ENCODE results near the gene PRRX2.

PRRX2 gene

DNA sequence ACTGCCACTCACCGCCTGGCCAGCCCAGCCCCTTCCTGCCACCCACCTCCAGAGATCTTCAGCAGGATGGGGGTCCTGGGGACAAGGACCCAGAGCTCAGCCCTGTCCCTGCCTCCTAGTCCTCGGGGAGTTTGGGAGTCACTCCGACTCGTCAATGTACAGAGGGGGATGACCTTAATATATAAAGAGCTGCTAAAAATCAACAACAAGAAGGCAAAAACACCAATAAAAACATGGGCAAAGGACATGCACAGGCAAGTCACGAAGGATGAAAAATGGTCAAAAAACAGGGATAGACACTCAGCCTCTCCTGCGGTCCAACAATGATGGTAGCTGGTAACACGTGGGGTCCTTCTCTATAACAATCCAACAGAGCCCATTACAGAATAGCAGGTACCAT lies 18.8 kb upstream of the PRRX2 start:
- Histone ChIP-seq H3K4me3 (ENCODE audit: low read depth in 1 of 2, low read length in 2 of 2) (no peak overlapping the region), H3K36me3 (ENCODE audit: control insufficient read depth in 1 of 2, insufficient read depth in 2 of 2, low read length in 2 of 2) (no peaks in the 10 kb centered on the region), H3K9me3 (ENCODE audit: control insufficient read depth in 1 of 2, low read length in 2 of 2) (no peaks in the 10 kb centered on the region), H3K27ac (ENCODE audit: low read length) (no peak overlapping the region), H3K4me1 (ENCODE audit: control insufficient read depth in 1 of 2, insufficient read depth in 2 of 2, low read length in 2 of 2) (no peaks in the 10 kb centered on the region), H3K27me3 (ENCODE audit: low read depth, low read length) (no peaks in the 10 kb centered on the region)

DNA sequence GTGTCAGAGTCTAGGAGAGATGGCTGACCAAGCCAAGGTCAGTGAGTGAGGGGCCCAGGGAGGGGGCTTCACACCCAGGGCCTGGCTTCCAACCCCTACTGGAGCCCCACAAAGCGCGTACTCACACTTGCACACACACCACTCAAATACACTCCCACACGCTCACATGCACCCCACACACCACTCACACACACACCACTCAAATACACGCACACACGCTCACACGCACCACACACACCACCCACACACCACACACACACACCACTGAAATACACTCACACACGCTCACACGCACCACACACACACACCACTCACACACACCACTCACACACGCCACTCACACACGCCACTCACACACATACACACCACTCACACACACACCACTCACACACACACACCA lies 17.8 kb upstream of the PRRX2 start:
- no peaks in the 10 kb centered on the region for H3K36me3 ChIP-seq (ENCODE audit: control insufficient read depth in 1 of 2, insufficient read depth in 2 of 2, low read length in 2 of 2)
- H3K27me3 ChIP-seq (ENCODE audit: low read depth, low read length), result no peaks in the 10 kb centered on the region
- no peaks in the 10 kb centered on the region for H3K9me3 ChIP-seq (ENCODE audit: control insufficient read depth in 1 of 2, low read length in 2 of 2)
- no peaks in the 10 kb centered on the region for H3K4me1 ChIP-seq (ENCODE audit: control insufficient read depth in 1 of 2, insufficient read depth in 2 of 2, low read length in 2 of 2)
- no peak overlapping the region for H3K27ac ChIP-seq (ENCODE audit: low read length)
- H3K4me3 ChIP-seq (ENCODE audit: low read depth in 1 of 2, low read length in 2 of 2), result no peak overlapping the region

DNA sequence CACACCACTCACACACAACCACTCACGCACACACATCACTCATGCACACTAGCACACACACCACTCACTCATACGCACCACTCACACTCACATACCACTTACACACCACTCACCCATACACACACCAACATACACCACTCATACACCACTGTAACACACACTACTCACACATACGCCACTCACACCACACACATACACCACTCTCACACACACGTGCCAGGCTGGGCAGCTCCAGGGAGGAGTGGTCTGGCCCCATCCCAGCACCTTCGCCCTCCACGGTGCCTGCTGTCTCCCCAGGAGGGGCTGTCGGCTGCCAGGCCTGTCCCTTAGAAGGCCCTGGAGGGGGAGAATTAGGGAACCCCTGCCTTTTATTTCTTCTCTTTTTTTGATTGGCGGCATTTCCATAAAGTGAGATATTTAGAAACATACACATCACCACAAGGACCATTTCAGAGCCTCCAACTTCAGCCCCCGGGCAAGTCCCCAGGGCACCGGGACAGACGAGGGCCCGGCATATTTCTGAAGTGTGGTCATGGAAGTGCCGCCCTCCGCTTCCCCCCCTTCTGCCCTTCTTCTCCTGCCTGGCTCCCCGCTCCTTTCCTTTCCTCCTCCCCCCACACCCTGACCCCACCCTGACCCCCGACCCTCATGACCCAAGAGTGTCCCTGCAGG lies 17.2 kb upstream of the PRRX2 start:
- Histone ChIP-seq H3K27ac (ENCODE audit: low read length) (no peak overlapping the region), H3K36me3 (ENCODE audit: control insufficient read depth in 1 of 2, insufficient read depth in 2 of 2, low read length in 2 of 2) (no peaks in the 10 kb centered on the region), H3K4me1 (ENCODE audit: control insufficient read depth in 1 of 2, insufficient read depth in 2 of 2, low read length in 2 of 2) (no peaks in the 10 kb centered on the region), H3K27me3 (ENCODE audit: low read depth, low read length) (no peaks in the 10 kb centered on the region), H3K4me3 (ENCODE audit: low read depth in 1 of 2, low read length in 2 of 2) (no peak overlapping the region), H3K9me3 (ENCODE audit: control insufficient read depth in 1 of 2, low read length in 2 of 2) (no peaks in the 10 kb centered on the region)

DNA sequence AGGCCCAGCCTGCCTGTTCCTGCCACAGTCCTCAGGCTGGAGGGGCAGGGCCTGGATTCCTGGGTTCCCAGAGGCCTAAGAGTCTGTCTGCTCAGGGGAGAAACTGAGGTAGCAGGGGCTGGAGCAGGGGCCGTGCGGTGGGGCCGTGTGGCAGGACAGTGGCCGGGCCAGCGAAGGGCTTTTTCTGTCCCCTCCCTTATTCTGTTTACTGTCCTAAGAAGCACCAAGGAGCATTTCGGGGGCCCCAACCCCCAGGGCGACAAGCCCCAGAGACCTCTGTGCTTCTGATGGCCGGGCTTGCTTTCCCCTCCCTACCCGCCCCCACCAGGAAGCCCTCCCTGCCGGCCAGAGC lies 16.7 kb upstream of the PRRX2 start:
- H3K36me3 ChIP-seq (ENCODE audit: control insufficient read depth in 1 of 2, insufficient read depth in 2 of 2, low read length in 2 of 2), result no peaks in the 10 kb centered on the region
- no peak overlapping the region for H3K27ac ChIP-seq (ENCODE audit: low read length)
- H3K9me3 ChIP-seq (ENCODE audit: control insufficient read depth in 1 of 2, low read length in 2 of 2), result no peaks in the 10 kb centered on the region
- H3K27me3 ChIP-seq (ENCODE audit: low read depth, low read length), result no peaks in the 10 kb centered on the region
- H3K4me1 ChIP-seq (ENCODE audit: control insufficient read depth in 1 of 2, insufficient read depth in 2 of 2, low read length in 2 of 2), result no peaks in the 10 kb centered on the region
- H3K4me3 ChIP-seq (ENCODE audit: low read depth in 1 of 2, low read length in 2 of 2), result no peak overlapping the region

DNA sequence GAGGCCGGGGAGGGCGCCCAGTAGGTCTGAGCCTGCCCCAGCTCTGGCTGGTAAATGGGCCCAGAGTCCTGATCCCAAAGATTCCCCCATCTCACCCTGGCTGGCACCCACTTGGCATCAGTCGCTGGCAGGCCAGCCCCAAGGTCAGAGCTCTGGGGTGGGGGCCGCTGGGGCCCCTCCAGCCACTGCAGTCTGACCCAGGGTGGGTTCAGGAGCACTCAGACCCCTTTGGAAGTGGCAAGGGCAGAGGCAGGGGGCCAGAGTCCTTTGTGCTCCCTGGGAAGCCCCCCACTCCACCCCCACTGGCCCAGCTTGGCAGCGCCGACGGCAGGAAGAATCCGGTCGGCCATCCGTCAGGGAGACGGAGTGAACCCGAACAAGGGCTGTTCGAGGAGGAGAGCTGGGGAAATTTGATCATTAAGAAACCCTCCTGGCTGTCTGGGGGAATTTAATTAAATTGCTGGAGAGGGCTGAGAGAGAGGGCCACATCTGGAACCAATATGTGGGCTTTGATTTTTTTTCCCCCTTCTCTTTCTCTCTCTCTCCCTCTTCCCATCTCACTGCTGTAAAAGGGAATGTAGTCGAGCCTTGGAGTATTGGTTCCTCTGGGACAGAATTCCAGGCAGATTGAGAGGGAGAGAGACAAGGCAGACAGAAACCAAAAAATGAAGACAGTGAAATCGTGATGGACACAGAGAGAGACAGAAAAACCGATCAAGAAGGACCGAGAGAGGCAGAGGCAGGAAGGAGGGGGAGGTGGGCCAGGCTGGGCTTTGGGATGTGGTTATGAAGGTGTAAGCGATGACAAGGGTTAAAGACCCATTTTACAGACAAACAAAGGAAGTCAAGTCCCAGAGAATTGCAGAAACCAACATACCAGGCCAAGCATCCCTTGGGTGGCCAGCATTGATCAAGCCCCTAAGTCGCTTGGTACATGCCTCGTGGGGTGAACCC lies 15.4 kb upstream of the PRRX2 start:
- H3K27me3 ChIP-seq (ENCODE audit: low read depth, low read length), result no peaks in the 10 kb centered on the region
- H3K36me3 ChIP-seq (ENCODE audit: control insufficient read depth in 1 of 2, insufficient read depth in 2 of 2, low read length in 2 of 2), result no peaks in the 10 kb centered on the region
- H3K4me3 ChIP-seq (ENCODE audit: low read depth in 1 of 2, low read length in 2 of 2), result no peak overlapping the region
- H3K27ac ChIP-seq (ENCODE audit: low read length), result no peak overlapping the region
- no peaks in the 10 kb centered on the region for H3K4me1 ChIP-seq (ENCODE audit: control insufficient read depth in 1 of 2, insufficient read depth in 2 of 2, low read length in 2 of 2)
- no peaks in the 10 kb centered on the region for H3K9me3 ChIP-seq (ENCODE audit: control insufficient read depth in 1 of 2, low read length in 2 of 2)

DNA sequence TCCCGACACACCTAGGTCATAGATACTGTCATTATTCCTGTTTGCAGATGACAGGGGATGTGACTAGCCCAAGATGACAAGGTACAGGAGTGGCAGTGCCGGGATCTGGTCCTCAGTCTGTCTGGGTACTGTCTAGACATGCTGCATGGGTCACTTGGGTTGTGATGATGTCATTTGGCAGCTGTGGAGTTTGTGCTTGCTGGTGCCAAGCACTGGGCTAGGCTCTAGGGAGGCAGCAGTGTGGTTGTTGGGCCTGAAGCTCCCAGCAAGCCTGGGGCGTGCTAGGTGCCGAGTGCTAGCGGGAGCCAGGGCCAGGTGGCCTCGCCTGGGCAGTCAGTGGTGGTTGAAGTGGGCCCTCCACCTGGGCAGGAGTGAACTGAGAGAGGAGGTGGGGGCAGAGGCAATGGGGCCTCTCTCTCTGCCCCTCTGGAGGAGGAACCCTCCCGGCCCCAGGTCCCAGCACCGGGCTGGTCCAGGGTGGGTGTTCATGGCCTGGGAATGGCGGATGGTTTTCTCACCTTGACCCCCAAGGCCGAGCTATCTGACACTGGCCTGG lies 14.7 kb upstream of the PRRX2 start:
- Histone ChIP-seq H3K36me3 (ENCODE audit: control insufficient read depth in 1 of 2, insufficient read depth in 2 of 2, low read length in 2 of 2) (no peaks in the 10 kb centered on the region), H3K9me3 (ENCODE audit: control insufficient read depth in 1 of 2, low read length in 2 of 2) (no peaks in the 10 kb centered on the region), H3K27ac (ENCODE audit: low read length) (no peak overlapping the region), H3K27me3 (ENCODE audit: low read depth, low read length) (no peaks in the 10 kb centered on the region), H3K4me1 (ENCODE audit: control insufficient read depth in 1 of 2, insufficient read depth in 2 of 2, low read length in 2 of 2) (no peaks in the 10 kb centered on the region), H3K4me3 (ENCODE audit: low read depth in 1 of 2, low read length in 2 of 2) (no peak overlapping the region)

DNA sequence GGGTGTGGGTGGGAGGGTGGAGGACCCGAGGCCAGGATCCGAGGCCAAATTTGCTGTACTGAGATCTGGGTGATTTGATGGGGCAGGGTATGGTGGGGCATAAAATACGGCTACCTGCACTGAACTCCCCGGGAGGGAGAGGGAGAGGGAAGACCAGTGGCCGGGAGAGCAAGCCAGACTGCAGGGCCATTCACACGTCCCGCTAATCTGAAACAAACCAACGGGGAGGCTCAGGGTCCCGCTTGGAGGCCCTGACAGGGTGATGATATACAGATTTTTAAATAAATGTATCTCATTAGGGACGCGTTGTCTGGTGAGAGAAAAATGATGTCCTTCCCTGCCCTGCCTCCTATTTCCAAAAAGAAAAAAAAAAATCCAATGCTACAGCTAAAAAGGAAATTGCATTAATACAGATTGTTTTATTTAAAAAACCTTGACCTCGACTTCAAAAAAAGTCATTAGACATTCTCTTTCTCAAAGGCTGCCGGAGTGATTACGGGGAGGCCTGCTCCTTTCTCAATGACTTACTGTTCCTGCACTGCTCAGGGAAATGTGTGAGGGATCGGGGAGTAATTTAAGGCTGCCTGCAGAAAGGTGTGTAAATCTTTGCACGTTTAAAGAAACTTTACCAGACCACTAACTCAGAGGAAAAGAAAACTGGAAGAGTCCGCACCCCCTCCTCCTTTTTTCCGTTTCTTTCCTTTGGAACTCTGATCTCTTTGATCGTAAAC lies 11.5 kb upstream of the PRRX2 start:
- Histone ChIP-seq H3K4me3 (ENCODE audit: low read depth in 1 of 2, low read length in 2 of 2) (no peak overlapping the region), H3K4me1 (ENCODE audit: control insufficient read depth in 1 of 2, insufficient read depth in 2 of 2, low read length in 2 of 2) (no peaks in the 10 kb centered on the region), H3K27me3 (ENCODE audit: low read depth, low read length) (no peaks in the 10 kb centered on the region), H3K27ac (ENCODE audit: low read length) (no peak overlapping the region), H3K36me3 (ENCODE audit: control insufficient read depth in 1 of 2, insufficient read depth in 2 of 2, low read length in 2 of 2) (no peaks in the 10 kb centered on the region), H3K9me3 (ENCODE audit: control insufficient read depth in 1 of 2, low read length in 2 of 2) (no peaks in the 10 kb centered on the region)

DNA sequence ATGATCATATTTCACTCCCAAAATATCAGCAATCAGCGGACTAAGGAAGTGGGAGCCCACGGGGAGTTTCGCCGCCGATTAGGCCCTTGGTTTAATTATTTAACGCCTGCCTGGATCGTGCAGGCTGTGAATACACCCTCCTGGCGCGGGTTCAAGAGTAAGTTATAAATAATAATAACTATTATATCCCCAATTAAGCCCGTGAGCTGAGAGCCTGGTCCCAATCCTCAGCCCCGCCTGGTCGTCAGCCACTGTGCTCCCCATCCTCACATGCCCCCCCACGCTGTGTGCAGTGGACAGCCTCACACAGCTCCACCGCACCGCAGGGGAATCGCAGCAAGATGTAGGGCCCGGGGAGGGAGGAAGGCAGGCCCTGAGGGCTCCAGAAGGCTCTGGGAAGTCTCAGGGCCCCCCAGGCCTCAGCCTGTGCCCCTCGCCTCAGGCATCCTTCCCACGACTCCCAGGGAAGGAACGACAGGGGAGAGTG lies 10.8 kb upstream of the PRRX2 start:
- Histone ChIP-seq H3K27me3 (ENCODE audit: low read depth, low read length) (no peaks in the 10 kb centered on the region), H3K27ac (ENCODE audit: low read length) (no peak overlapping the region), H3K36me3 (ENCODE audit: control insufficient read depth in 1 of 2, insufficient read depth in 2 of 2, low read length in 2 of 2) (no peaks in the 10 kb centered on the region), H3K9me3 (ENCODE audit: control insufficient read depth in 1 of 2, low read length in 2 of 2) (no peaks in the 10 kb centered on the region), H3K4me3 (ENCODE audit: low read depth in 1 of 2, low read length in 2 of 2) (no peak overlapping the region), H3K4me1 (ENCODE audit: control insufficient read depth in 1 of 2, insufficient read depth in 2 of 2, low read length in 2 of 2) (no peaks in the 10 kb centered on the region)

DNA sequence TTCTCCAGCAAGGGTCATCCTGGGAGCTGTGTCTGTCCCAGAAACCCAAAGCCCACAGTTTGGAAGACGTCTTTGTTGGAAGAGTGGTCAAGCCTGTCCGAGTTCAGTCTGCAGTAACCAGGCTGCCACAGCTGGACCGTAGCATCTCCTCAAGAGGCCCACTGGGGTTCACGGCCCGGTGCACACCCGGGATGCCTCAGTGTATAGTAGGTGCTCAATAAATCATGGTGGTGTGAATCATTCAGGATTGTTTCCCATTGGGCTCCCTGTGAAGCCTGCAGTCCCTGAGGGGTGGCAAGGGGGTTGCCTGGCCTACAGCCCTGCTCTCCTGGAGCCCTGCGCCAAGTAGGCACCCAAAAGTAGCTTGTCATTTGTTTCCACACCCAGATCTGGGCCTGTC lies 10.3 kb upstream of the PRRX2 start:
- Histone ChIP-seq H3K27ac (ENCODE audit: low read length) (no peak overlapping the region), H3K4me3 (ENCODE audit: low read depth in 1 of 2, low read length in 2 of 2) (no peak overlapping the region), H3K4me1 (ENCODE audit: control insufficient read depth in 1 of 2, insufficient read depth in 2 of 2, low read length in 2 of 2) (no peaks in the 10 kb centered on the region), H3K36me3 (ENCODE audit: control insufficient read depth in 1 of 2, insufficient read depth in 2 of 2, low read length in 2 of 2) (no peaks in the 10 kb centered on the region), H3K27me3 (ENCODE audit: low read depth, low read length) (no peaks in the 10 kb centered on the region), H3K9me3 (ENCODE audit: control insufficient read depth in 1 of 2, low read length in 2 of 2) (no peaks in the 10 kb centered on the region)

DNA sequence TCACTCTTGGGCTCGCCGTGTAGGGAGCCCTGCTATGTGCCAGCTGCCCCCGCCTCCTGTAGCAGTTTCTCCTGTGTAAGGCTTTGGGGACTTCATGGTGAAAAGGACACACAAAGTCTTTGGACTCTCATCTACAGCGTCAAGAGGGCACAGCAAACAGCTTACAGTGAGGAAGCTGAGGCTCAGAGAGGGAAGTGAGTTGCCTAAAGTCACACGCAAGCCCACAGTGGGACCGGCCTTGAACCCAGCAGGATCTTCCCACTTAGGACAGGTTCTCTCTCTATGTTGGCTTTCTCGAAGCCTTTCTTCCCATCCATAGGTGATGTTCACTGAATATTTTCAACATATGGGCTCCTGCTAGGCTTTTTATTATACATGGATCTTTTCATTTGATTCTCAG lies 9.8 kb upstream of the PRRX2 start:
- no peaks in the 10 kb centered on the region for H3K9me3 ChIP-seq (ENCODE audit: control insufficient read depth in 1 of 2, low read length in 2 of 2)
- H3K27ac ChIP-seq (ENCODE audit: low read length), result no peak overlapping the region
- no peaks in the 10 kb centered on the region for H3K36me3 ChIP-seq (ENCODE audit: control insufficient read depth in 1 of 2, insufficient read depth in 2 of 2, low read length in 2 of 2)
- H3K4me3 ChIP-seq (ENCODE audit: low read depth in 1 of 2, low read length in 2 of 2), result no peak overlapping the region
- H3K27me3 ChIP-seq (ENCODE audit: low read depth, low read length), result no peaks in the 10 kb centered on the region
- H3K4me1 ChIP-seq (ENCODE audit: control insufficient read depth in 1 of 2, insufficient read depth in 2 of 2, low read length in 2 of 2), result no peaks in the 10 kb centered on the region

DNA sequence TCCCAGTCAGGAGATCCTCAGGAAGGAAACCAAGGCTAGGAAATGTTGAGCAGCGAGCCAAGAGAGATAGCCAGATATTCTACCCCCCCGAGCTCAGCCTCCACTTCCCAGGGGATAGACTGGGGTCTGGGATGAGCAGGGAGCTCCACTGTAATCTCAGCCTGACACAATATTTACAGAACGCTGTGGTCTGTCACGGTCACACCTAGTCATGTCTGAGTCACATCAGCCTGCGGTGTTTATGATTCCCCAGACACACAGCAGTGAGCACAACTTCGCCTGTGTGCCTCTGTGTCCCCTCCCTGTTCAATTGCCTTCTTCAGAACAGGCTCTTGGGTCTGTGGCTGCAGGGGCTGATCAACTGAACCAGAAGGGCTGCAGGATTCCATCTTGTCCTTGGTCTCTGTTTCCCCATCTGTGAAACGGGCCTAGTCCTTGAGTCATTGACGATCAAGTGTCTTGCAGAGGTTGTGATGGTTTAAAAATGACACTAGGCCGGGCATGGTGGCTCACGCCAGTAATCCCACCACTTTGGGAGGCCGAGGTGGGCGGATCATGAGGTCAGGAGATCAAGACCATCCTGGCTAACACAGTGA lies 8.6 kb upstream of the PRRX2 start:
- no peak overlapping the region for H3K4me3 ChIP-seq (ENCODE audit: low read depth in 1 of 2, low read length in 2 of 2)
- H3K27ac ChIP-seq (ENCODE audit: low read length), result no peak overlapping the region
- no peaks in the 10 kb centered on the region for H3K27me3 ChIP-seq (ENCODE audit: low read depth, low read length)
- no peaks in the 10 kb centered on the region for H3K36me3 ChIP-seq (ENCODE audit: control insufficient read depth in 1 of 2, insufficient read depth in 2 of 2, low read length in 2 of 2)
- no peaks in the 10 kb centered on the region for H3K9me3 ChIP-seq (ENCODE audit: control insufficient read depth in 1 of 2, low read length in 2 of 2)
- no peaks in the 10 kb centered on the region for H3K4me1 ChIP-seq (ENCODE audit: control insufficient read depth in 1 of 2, insufficient read depth in 2 of 2, low read length in 2 of 2)
